CD4-positive, alpha-beta T cell treated with Interleukin-4 for 1 hour (primary cell): ENCODE results near the gene MFSD11.
A peak's percentile ranks its signal among the peaks of the same experiment; 100 is the strongest.
"Not testable (repeated sequence)": the region's sequence is repeated elsewhere in the genome, so short reads cannot be mapped to it uniquely, and the experiment has no call there.

ENCODE experiments used
- DNase-seq, 2 donors: peaks; one replicate each; pipeline ENCODE4 v3.0.0-alpha.2; 2020 to 2022

The MFSD11 gene

GRCh38 chr17:76808326-76808725 lies 70.4 kb downstream of the MFSD11 start:
- no peak for DNase-seq

- DNase-seq = no peak
Measured at GRCh38 chr17:76810956-76811355, 73.0 kb downstream of the MFSD11 start.

DNA sequence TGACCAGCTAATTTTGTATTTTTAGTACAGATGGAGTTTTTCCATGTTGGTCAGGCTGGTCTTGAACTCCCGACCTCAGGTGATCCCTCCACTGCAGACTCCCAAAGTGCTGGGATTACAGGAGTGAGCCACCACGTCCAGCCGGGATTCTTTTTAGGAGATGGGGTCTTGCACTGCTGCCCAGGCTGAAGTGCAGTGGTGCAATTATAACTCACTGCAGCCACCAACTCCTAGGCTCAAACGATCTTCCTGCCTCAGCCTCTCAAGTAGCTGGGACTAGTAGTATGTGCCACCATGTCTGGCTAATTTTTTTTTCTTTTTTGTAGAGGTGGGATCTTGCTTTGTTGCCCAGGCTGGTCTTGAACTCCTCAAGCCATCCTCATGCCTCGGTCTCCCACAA lies 73.9 kb downstream of the MFSD11 start:
- no peak for DNase-seq

DNA sequence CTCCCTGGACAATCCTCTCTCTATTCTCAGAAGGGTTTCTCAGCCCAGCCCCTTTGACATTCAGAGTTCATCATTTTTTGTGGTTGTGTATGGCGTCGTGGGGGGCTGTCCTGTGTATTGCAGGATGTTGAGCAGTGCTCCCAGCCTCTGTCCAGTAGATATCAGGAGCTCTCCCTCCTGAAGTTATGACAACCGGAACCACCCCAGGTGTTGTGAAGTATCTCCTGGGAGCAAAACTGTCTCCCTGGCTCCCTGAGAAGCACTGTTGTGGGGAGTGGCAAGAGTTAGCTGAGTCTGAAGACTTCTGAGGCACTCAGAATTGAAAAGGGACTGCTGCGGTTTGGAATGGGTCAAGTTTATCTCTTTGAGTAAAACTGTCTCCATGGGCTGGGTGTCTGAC lies 74.3 kb downstream of the MFSD11 start:
- no peak for DNase-seq

DNA sequence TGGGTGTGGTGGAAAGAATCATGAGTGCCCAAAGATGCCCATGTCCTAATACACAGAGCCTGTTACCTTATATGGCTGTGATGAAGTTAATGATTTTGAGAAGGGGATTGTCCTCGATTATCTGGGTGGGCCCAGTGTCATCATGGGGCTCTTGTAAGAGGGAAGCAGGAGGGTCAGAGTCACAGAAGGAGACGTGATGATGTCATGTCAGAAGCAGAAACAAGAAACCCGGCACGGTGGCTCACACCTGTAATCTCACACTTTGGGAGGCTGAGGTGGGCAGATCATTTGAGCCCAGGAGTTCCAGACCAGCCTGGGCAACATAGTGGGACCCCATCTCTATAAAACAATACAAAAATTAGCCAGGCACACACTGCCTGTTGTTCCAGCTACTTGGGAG lies 75.0 kb downstream of the MFSD11 start:
- DNase-seq = no peak

- DNase-seq = not testable (repeated sequence)
Measured at GRCh38 chr17:76815907-76816589, 78.1 kb downstream of the MFSD11 start.

DNA sequence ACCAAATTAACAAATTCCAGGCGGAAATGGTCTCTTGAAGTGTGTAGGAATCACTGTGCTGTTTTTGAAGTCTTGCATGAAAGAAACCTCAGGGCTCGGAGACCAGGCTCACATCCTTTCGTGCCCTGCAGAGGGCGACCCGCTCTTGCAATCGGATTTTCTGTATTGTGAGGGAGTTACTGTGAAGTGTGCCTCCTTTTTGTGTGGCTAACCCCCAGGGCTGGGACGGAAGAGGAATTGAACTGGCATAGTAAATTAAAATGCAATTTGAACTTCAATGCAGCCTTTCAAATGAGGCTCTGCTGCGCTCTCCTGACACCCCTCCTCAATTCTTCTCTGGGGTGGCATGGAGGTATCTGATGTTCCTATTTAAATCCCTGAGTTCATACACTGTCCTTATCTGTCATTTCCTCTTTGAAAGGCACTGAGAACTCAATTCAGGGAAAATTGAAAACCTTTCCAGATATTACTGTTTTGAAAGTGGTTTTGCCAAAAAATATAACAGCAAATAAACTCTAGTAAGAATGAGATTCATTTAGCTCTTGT lies 78.7 kb downstream of the MFSD11 start:
- peak; percentile 59 to 63 for DNase-seq

GRCh38 chr17:76820039-76820438 lies 82.1 kb downstream of the MFSD11 start:
- DNase-seq = no peak

DNA sequence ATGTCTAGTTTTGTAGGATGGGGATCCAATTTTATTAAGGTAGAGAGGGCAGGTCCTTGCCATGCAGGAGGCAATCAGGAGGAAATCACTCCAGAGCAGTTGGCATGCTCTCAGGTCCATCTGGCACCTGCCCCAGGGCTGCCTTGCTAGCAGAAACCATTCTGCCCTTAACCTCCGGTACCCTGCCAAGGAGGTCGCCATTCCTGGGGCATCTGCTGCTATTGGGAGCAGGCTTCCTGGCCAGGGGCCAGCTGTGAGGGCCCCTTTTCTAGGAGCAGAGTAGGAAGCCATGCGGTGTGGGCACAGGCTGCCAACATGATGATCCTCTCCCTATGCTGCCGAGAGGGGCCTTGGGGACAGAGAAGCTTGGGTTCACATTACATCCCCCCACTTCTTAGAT lies 82.6 kb downstream of the MFSD11 start:
- no peak for DNase-seq

GRCh38 chr17:76822184-76822778 lies 84.4 kb downstream of the MFSD11 start:
- DNase-seq = no peak

DNA sequence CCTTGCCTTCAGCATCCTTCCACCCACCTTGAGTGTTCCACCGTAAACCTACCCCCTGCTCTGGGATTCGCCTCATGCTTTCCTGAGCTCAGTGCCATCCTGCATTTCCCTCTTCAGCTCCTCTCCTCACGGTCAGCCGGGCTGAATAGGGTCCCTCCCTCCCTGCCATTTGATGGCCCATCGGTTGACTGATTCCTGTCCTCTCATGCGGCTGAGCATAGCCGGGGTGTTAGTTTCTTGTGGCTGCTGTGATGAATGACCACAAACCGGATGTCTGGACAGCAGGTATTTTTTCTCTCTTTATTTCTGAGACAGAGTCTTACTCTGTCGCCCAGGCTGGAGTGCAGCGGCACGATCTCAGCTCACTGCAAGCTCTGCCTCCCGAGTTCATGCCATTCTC lies 86.2 kb downstream of the MFSD11 start:
- DNase-seq = no peak

GRCh38 chr17:76826330-76827068 lies 88.6 kb downstream of the MFSD11 start:
- DNase-seq = no peak

- no peak for DNase-seq
Measured at GRCh38 chr17:76827736-76828135, 89.8 kb downstream of the MFSD11 start.
